Measurements from ENCODE around the gene DLG5.

DLG5 gene

GRCh38 chr10:77804371-77804770 lies 122.2 kb downstream of the DLG5 start:
- Histone ChIP-seq H3K36me3 (ENCODE audit: insufficient read depth, low read length) (peaks cover 32% of the 10 kb centered on the region), H3K4me1 (ENCODE audit: control insufficient read depth, insufficient read depth, low read length) (peaks cover 21% of the 10 kb centered on the region), H3K9ac (ENCODE audit: low read depth, low read length) (no peak overlapping the region), H3K4me2 (ENCODE audit: low read length) (no peak overlapping the region), H3K27me3 (ENCODE audit: control insufficient read depth, insufficient read depth, low read length) (no peaks in the 10 kb centered on the region), H3K4me3 (ENCODE audit: low read length) (no peak overlapping the region), H3K9me3 (replicated peaks; ENCODE audit: low read length) (no peaks in the 10 kb centered on the region)

GRCh38 chr10:77801474-77802161 lies 124.9 kb downstream of the DLG5 start:
- no peaks in the 10 kb centered on the region for H3K27me3 ChIP-seq (ENCODE audit: control insufficient read depth, insufficient read depth, low read length)
- H3K9me3 ChIP-seq (replicated peaks; ENCODE audit: low read length): no peaks in the 10 kb centered on the region
- H3K36me3 ChIP-seq (ENCODE audit: insufficient read depth, low read length): peaks cover 22% of the 10 kb centered on the region
- H3K9ac ChIP-seq (ENCODE audit: low read depth, low read length): no peak overlapping the region
- H3K4me1 ChIP-seq (ENCODE audit: control insufficient read depth, insufficient read depth, low read length): peaks cover 25% of the 10 kb centered on the region
- H3K4me2 ChIP-seq (ENCODE audit: low read length): no peak overlapping the region
- no peak overlapping the region for H3K4me3 ChIP-seq (ENCODE audit: low read length)

- Histone ChIP-seq H3K27me3 (ENCODE audit: control insufficient read depth, insufficient read depth, low read length) (no peaks in the 10 kb centered on the region), H3K36me3 (ENCODE audit: insufficient read depth, low read length) (peaks cover 24% of the 10 kb centered on the region), H3K9ac (ENCODE audit: low read depth, low read length) (no peak overlapping the region), H3K4me2 (ENCODE audit: low read length) (no peak overlapping the region), H3K9me3 (replicated peaks; ENCODE audit: low read length) (no peaks in the 10 kb centered on the region), H3K4me1 (ENCODE audit: control insufficient read depth, insufficient read depth, low read length) (peaks cover 25% of the 10 kb centered on the region), H3K4me3 (ENCODE audit: low read length) (no peak overlapping the region)
Measured at GRCh38 chr10:77800738-77801266, 125.8 kb downstream of the DLG5 start.

GRCh38 chr10:77800320-77800719 lies 126.2 kb downstream of the DLG5 start:
- Histone ChIP-seq H3K9me3 (replicated peaks; ENCODE audit: low read length) (no peaks in the 10 kb centered on the region), H3K27me3 (ENCODE audit: control insufficient read depth, insufficient read depth, low read length) (no peaks in the 10 kb centered on the region), H3K4me3 (ENCODE audit: low read length) (no peak overlapping the region), H3K36me3 (ENCODE audit: insufficient read depth, low read length) (peaks cover 23% of the 10 kb centered on the region), H3K9ac (ENCODE audit: low read depth, low read length) (no peak overlapping the region), H3K4me2 (ENCODE audit: low read length) (no peak overlapping the region), H3K4me1 (ENCODE audit: control insufficient read depth, insufficient read depth, low read length) (peaks cover 25% of the 10 kb centered on the region)

GRCh38 chr10:77799352-77799751 lies 127.2 kb downstream of the DLG5 start:
- H3K27me3 ChIP-seq (ENCODE audit: control insufficient read depth, insufficient read depth, low read length): no peaks in the 10 kb centered on the region
- peaks cover 26% of the 10 kb centered on the region for H3K36me3 ChIP-seq (ENCODE audit: insufficient read depth, low read length)
- H3K4me3 ChIP-seq (ENCODE audit: low read length): no peak overlapping the region
- H3K9ac ChIP-seq (ENCODE audit: low read depth, low read length): no peak overlapping the region
- H3K9me3 ChIP-seq (replicated peaks; ENCODE audit: low read length): no peaks in the 10 kb centered on the region
- H3K4me1 ChIP-seq (ENCODE audit: control insufficient read depth, insufficient read depth, low read length): peaks cover 25% of the 10 kb centered on the region
- no peak overlapping the region for H3K4me2 ChIP-seq (ENCODE audit: low read length)

GRCh38 chr10:77798940-77799339 lies 127.6 kb downstream of the DLG5 start:
- peaks cover 25% of the 10 kb centered on the region for H3K4me1 ChIP-seq (ENCODE audit: control insufficient read depth, insufficient read depth, low read length)
- no peak overlapping the region for H3K9ac ChIP-seq (ENCODE audit: low read depth, low read length)
- H3K36me3 ChIP-seq (ENCODE audit: insufficient read depth, low read length): peaks cover 30% of the 10 kb centered on the region
- no peak overlapping the region for H3K4me2 ChIP-seq (ENCODE audit: low read length)
- no peaks in the 10 kb centered on the region for H3K27me3 ChIP-seq (ENCODE audit: control insufficient read depth, insufficient read depth, low read length)
- H3K9me3 ChIP-seq (replicated peaks; ENCODE audit: low read length): no peaks in the 10 kb centered on the region
- no peak overlapping the region for H3K4me3 ChIP-seq (ENCODE audit: low read length)

- no peaks in the 10 kb centered on the region for H3K27me3 ChIP-seq (ENCODE audit: control insufficient read depth, insufficient read depth, low read length)
- no peak overlapping the region for H3K4me2 ChIP-seq (ENCODE audit: low read length)
- H3K4me1 ChIP-seq (ENCODE audit: control insufficient read depth, insufficient read depth, low read length): peaks cover 14% of the 10 kb centered on the region
- H3K4me3 ChIP-seq (ENCODE audit: low read length): no peak overlapping the region
- peaks cover 55% of the 10 kb centered on the region for H3K36me3 ChIP-seq (ENCODE audit: insufficient read depth, low read length)
- H3K9me3 ChIP-seq (replicated peaks; ENCODE audit: low read length): no peaks in the 10 kb centered on the region
- H3K9ac ChIP-seq (ENCODE audit: low read depth, low read length): no peak overlapping the region
Measured at GRCh38 chr10:77796311-77796915, 130.1 kb downstream of the DLG5 start.

GRCh38 chr10:77795426-77796055 lies 131.0 kb downstream of the DLG5 start:
- Histone ChIP-seq H3K4me3 (ENCODE audit: low read length) (no peak overlapping the region), H3K9me3 (replicated peaks; ENCODE audit: low read length) (no peaks in the 10 kb centered on the region), H3K4me2 (ENCODE audit: low read length) (no peak overlapping the region), H3K4me1 (ENCODE audit: control insufficient read depth, insufficient read depth, low read length) (peaks cover 6% of the 10 kb centered on the region), H3K36me3 (ENCODE audit: insufficient read depth, low read length) (peaks cover 60% of the 10 kb centered on the region), H3K27me3 (ENCODE audit: control insufficient read depth, insufficient read depth, low read length) (no peaks in the 10 kb centered on the region), H3K9ac (ENCODE audit: low read depth, low read length) (no peak overlapping the region)

GRCh38 chr10:77794256-77795142 lies 132.1 kb downstream of the DLG5 start:
- no peak overlapping the region for H3K4me2 ChIP-seq (ENCODE audit: low read length)
- no peak overlapping the region for H3K9ac ChIP-seq (ENCODE audit: low read depth, low read length)
- no peaks in the 10 kb centered on the region for H3K9me3 ChIP-seq (replicated peaks; ENCODE audit: low read length)
- H3K4me1 ChIP-seq (ENCODE audit: control insufficient read depth, insufficient read depth, low read length): peaks cover 5% of the 10 kb centered on the region
- H3K27me3 ChIP-seq (ENCODE audit: control insufficient read depth, insufficient read depth, low read length): no peaks in the 10 kb centered on the region
- peaks cover 60% of the 10 kb centered on the region for H3K36me3 ChIP-seq (ENCODE audit: insufficient read depth, low read length)
- H3K4me3 ChIP-seq (ENCODE audit: low read length): no peak overlapping the region

- Histone ChIP-seq H3K36me3 (ENCODE audit: insufficient read depth, low read length) (peaks cover 56% of the 10 kb centered on the region), H3K4me2 (ENCODE audit: low read length) (no peak overlapping the region), H3K9ac (ENCODE audit: low read depth, low read length) (no peak overlapping the region), H3K4me1 (ENCODE audit: control insufficient read depth, insufficient read depth, low read length) (no peaks in the 10 kb centered on the region), H3K9me3 (replicated peaks; ENCODE audit: low read length) (no peaks in the 10 kb centered on the region), H3K4me3 (ENCODE audit: low read length) (no peak overlapping the region), H3K27me3 (ENCODE audit: control insufficient read depth, insufficient read depth, low read length) (no peaks in the 10 kb centered on the region)
Measured at GRCh38 chr10:77793831-77794230, 132.7 kb downstream of the DLG5 start.

GRCh38 chr10:77792155-77792554 lies 134.4 kb downstream of the DLG5 start:
- no peak overlapping the region for H3K4me2 ChIP-seq (ENCODE audit: low read length)
- no peaks in the 10 kb centered on the region for H3K27me3 ChIP-seq (ENCODE audit: control insufficient read depth, insufficient read depth, low read length)
- H3K4me3 ChIP-seq (ENCODE audit: low read length): no peak overlapping the region
- H3K4me1 ChIP-seq (ENCODE audit: control insufficient read depth, insufficient read depth, low read length): no peaks in the 10 kb centered on the region
- H3K9me3 ChIP-seq (replicated peaks; ENCODE audit: low read length): no peaks in the 10 kb centered on the region
- no peak overlapping the region for H3K9ac ChIP-seq (ENCODE audit: low read depth, low read length)
- H3K36me3 ChIP-seq (ENCODE audit: insufficient read depth, low read length): peaks cover 59% of the 10 kb centered on the region

Data from skeletal muscle satellite cell (primary cell).